Keratinocyte (primary cell): ENCODE results near the gene TMEM115.

Source experiments
- CTCF ChIP-seq, 3 experiments: IDR thresholded peaks in 1 of 3; conservative IDR thresholded peaks in 1 of 3; optimal IDR thresholded peaks in 1 of 3; 2 replicates in 2 of 3; 3 replicates in 1 of 3; pipeline versions ENCODE3 to v1.5.1; 2011; ENCODE audit warnings: low read length in 3 of 3, mild to moderate bottlenecking in 3 of 3, moderate library complexity in 2 of 3, control low read depth in 1 of 3, inconsistent platforms in 1 of 3; ENCODE audit not compliant: insufficient read depth in 2 of 3; ENCODE audit errors: extremely low read depth in 1 of 3
- EZH2 ChIP-seq: IDR thresholded peaks from one replicate; pipeline ENCODE4 v1.6.1; 2012; ENCODE audit warnings: inconsistent platforms, mild to moderate bottlenecking, low read length, moderate library complexity

- TF ChIP-seq EZH2: no peak
- no peak for TF ChIP-seq CTCF (optimal IDR thresholded peaks at IDR 0.05 in 1 of 3, IDR thresholded peaks at IDR 0.05 in 1 of 3, conservative IDR thresholded peaks at IDR 0.05 in 1 of 3; ENCODE audit: extremely low read depth in 1 of 3, insufficient read depth in 2 of 3, low read length in 3 of 3)
These were observed 13.6 kb downstream of the TMEM115 start, which contains the start of gene ZMYND10 for GRCh38 chr3:50345586-50346234.
